Gastroesophageal sphincter (tissue), 4 donors: ENCODE results near the gene TMEM235. TPM values are rescaled to one million over a fixed set of nuclear protein-coding genes. Genes with fewer than 3 reads are reported as not detected.

Experiments used
- ATAC-seq: fragments of 150-250 bp; one replicate; pipeline ENCODE4 v1.9.1; 2016; ENCODE audit warnings: mild to moderate bottlenecking, moderate library complexity
- H3K27ac ChIP-seq, 4 donors: fragments of 200-600 bp; sonication (generic) in 3 of 4; 1 replicate in 3 of 4; 2 replicates in 1 of 4; pipeline ENCODE4 v1.5.1; 2016 to 2019
- H3K27me3 ChIP-seq: fragments of 200-600 bp; sonication (generic); one replicate; pipeline ENCODE4 v1.5.1; 2019
- H3K36me3 ChIP-seq, 2 donors: fragments of 200-600 bp; sonication (generic); one replicate each; pipeline ENCODE4 v1.5.1; 2019; ENCODE audit warnings: control low read depth in 1 of 2
- H3K4me1 ChIP-seq, 3 donors: fragments of 200-600 bp; sonication (generic); 1 replicate in 2 of 3; 2 replicates in 1 of 3; pipeline ENCODE4 v1.5.1; 2016 to 2019; ENCODE audit warnings: control low read depth in 2 of 3
- H3K4me3 ChIP-seq, 2 donors: fragments of 200-600 bp; sonication (generic); one replicate each; pipeline ENCODE4 v1.5.1; 2019; ENCODE audit warnings: mild to moderate bottlenecking in 1 of 2, moderate library complexity in 1 of 2
- H3K9me3 ChIP-seq, 3 donors: fragments of 200-600 bp; sonication (generic); one replicate each; pipeline ENCODE4 v1.5.1; 2017 to 2019; ENCODE audit warnings: control low read depth in 2 of 3
- EP300 ChIP-seq: sonication (generic); formaldehyde crosslinking; IDR thresholded peaks from one replicate; pipeline ENCODE4 v1.6.1; 2017; ENCODE audit warnings: antibody characterized with exemption, mild to moderate bottlenecking
- POLR2A ChIP-seq, 2 donors: fragments of 450-650 bp; IDR thresholded peaks; one replicate each; pipeline ENCODE4 v1.6.1; 2017; ENCODE audit warnings: antibody characterized with exemption in 2 of 2, mild to moderate bottlenecking in 2 of 2, moderate library complexity in 1 of 2
- POLR2AphosphoS5 ChIP-seq: sonication (generic); formaldehyde crosslinking; IDR thresholded peaks from one replicate; pipeline ENCODE4 v1.6.1; 2017; ENCODE audit warnings: antibody characterized with exemption
- WGBS, 2 donors: methylation state at CpG; one replicate each; pipeline ENCODE4 v1.1.5; 2018; ENCODE audit warnings: low coverage in 1 of 2; 5-methylcytosine and 5-hydroxymethylcytosine counted together
- total RNA-seq, 4 donors: library from RNA; depleted of rRNA; stranded (reverse); fragments of >200 nt; gene quantifications; one replicate each; pipeline ENCODE4 v1.1.0, GENCODE V29; 2016
- TF ChIP-seq, protein P1 (sequence below), 4 experiments: fragments of 200-600 bp in 2 of 4; fragments of 450-650 bp in 2 of 4; sonication (generic) in 1 of 4; IDR thresholded peaks; one replicate each; pipeline ENCODE4 v1.5.1; 2017 to 2019; ENCODE audit warnings: antibody characterized with exemption in 4 of 4, mild to moderate bottlenecking in 2 of 4, moderate library complexity in 2 of 4

Gene TMEM235
- total RNA-seq, 4 donors from 2014 or later = not detected

- H3K27me3 ChIP-seq = peaks cover 8% of the 10 kb centered on the region
- no peak for ATAC-seq
- no peak for TF ChIP-seq EP300
- TF ChIP-seq POLR2AphosphoS5 = no peak
- peak overlapping the region in 3 of 4 donors; percentile 10 to 67 (median 56) for H3K27ac ChIP-seq
- H3K4me1 ChIP-seq = peaks cover 0 to 38% (median 0%) of the 10 kb centered on the region in 3 donors
- H3K4me3 ChIP-seq = no peak overlapping the region
- 60 to 80% methylated on average over 1 to 5 of the region's 18 CpGs for WGBS, 2 donors
- H3K9me3 ChIP-seq = no peaks in the 10 kb centered on the region
- H3K36me3 ChIP-seq = no peaks in the 10 kb centered on the region
These were observed 25.5 kb downstream of the TMEM235 start for GRCh38 chr17:78256707-78257591.

- Histone ChIP-seq H3K4me1 (peaks cover 0 to 33% (median 0%) of the 10 kb centered on the region in 3 donors), H3K4me3 (no peak overlapping the region), H3K36me3 (no peaks in the 10 kb centered on the region), H3K9me3 (no peaks in the 10 kb centered on the region), H3K27ac (peak overlapping the region in 3 of 4 donors; percentile 56 to 69 (median 67)), H3K27me3 (peaks cover 8% of the 10 kb centered on the region)
- TF ChIP-seq POLR2A (IDR thresholded peaks at IDR 0.05) (no peak), EP300 (no peak), POLR2AphosphoS5 (no peak)
- TF ChIP-seq, protein P1, sequence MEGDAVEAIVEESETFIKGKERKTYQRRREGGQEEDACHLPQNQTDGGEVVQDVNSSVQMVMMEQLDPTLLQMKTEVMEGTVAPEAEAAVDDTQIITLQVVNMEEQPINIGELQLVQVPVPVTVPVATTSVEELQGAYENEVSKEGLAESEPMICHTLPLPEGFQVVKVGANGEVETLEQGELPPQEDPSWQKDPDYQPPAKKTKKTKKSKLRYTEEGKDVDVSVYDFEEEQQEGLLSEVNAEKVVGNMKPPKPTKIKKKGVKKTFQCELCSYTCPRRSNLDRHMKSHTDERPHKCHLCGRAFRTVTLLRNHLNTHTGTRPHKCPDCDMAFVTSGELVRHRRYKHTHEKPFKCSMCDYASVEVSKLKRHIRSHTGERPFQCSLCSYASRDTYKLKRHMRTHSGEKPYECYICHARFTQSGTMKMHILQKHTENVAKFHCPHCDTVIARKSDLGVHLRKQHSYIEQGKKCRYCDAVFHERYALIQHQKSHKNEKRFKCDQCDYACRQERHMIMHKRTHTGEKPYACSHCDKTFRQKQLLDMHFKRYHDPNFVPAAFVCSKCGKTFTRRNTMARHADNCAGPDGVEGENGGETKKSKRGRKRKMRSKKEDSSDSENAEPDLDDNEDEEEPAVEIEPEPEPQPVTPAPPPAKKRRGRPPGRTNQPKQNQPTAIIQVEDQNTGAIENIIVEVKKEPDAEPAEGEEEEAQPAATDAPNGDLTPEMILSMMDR (IDR thresholded peaks at IDR 0.05) = no peak
- ATAC-seq = no peak
- 57 to 77% methylated on average over 8 to 13 of the region's 16 CpGs for WGBS, 2 donors
These were observed 26.4 kb downstream of the TMEM235 start for GRCh38 chr17:78257810-78258322.

DNA sequence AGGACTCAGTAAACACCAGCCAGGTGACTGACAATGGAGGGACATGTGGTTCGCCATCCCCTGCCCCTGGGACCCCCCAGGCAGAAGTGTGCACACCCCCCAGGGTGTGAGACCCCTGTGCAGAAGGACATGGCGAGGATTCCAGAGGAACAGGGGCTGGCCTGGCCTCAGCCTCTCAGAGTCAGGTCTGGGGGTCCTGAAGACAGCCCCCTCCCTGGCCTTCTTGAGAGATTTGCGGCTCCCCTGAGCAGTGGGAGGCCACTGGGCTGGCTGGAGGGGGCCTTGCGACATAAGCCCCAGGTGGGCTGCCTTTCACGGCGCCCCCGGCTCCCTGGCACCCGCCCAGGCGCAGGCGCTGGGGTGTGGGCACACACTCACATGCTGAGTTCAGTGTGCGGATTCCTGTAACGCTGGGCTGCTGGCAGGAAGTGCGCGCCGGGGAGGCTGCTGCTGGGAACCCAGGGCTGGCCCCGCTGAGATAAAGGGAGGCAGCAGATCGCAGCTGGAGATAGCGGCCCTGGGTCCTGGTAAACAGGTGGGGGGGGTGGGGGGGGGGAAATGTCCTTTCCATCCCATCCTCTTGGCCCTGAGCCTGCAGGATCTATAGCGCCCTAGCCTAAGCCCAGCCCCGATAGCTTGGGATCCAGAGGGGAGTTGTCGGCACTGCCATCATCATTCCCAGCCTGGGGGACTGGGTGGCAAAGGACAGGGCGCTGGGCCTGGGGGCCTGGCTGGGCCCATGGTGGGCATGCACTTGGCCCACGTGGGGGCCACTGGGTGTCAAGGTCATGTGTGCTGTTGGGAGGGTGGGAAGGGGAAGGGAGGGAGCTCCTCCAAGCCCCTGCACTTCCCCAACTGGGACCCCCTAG, 27.1 kb downstream of the TMEM235 start:
- H3K27ac ChIP-seq = peak overlapping the region in 3 of 4 donors; percentile 56 to 69 (median 67)
- ATAC-seq = no peak
- peaks cover 8% of the 10 kb centered on the region for H3K27me3 ChIP-seq
- no peaks in the 10 kb centered on the region for H3K9me3 ChIP-seq
- no peak overlapping the region for H3K4me3 ChIP-seq
- no peak for TF ChIP-seq EP300
- no peak for TF ChIP-seq POLR2AphosphoS5
- no peak for TF ChIP-seq POLR2A (IDR thresholded peaks at IDR 0.05)
- TF ChIP-seq, protein P1 (IDR thresholded peaks at IDR 0.05) = no peak
- no peaks in the 10 kb centered on the region for H3K36me3 ChIP-seq
- peaks cover 0 to 29% (median 0%) of the 10 kb centered on the region in 3 donors for H3K4me1 ChIP-seq
- 40% methylated on average over 1 of the region's 23 CpGs; no CpG with 5 or more reads in 1 of the 2 donors for WGBS, 2 donors

DNA sequence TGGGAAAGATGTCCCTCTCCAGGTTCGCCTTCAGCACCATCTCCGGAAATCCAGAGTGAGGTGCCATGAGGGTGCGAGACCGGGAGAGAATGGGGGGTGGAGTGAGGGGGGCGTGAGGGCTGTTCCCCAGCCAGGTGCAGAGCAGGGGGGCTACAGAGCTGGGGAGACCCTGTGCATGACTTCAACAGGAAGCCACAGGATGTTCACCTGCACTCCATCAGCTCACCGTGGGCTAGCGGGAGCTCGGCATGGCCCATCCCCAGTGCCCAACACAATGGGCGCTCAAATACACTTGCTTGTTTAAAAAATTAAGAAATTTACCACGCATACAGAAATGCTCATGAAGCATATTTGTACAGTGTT, 27.7 kb downstream of the TMEM235 start:
- Histone ChIP-seq H3K4me1 (peaks cover 0 to 28% (median 0%) of the 10 kb centered on the region in 3 donors), H3K27me3 (peaks cover 8% of the 10 kb centered on the region), H3K36me3 (no peaks in the 10 kb centered on the region), H3K27ac (peak overlapping the region in 3 of 4 donors; percentile 31 to 67 (median 46)), H3K4me3 (no peak overlapping the region), H3K9me3 (no peaks in the 10 kb centered on the region)
- 100% methylated on average over 2 to 5 of the region's 10 CpGs for WGBS, 2 donors
- TF ChIP-seq POLR2A (IDR thresholded peaks at IDR 0.05) (no peak), EP300 (no peak), POLR2AphosphoS5 (no peak)
- TF ChIP-seq, protein P1 (IDR thresholded peaks at IDR 0.05) = no peak
- no peak for ATAC-seq

GRCh38 chr17:78263063-78263735, 31.8 kb downstream of the TMEM235 start:
- H3K36me3 ChIP-seq = no peaks in the 10 kb centered on the region
- no peak overlapping the region for H3K4me3 ChIP-seq
- H3K27me3 ChIP-seq = peaks cover 3% of the 10 kb centered on the region
- H3K4me1 ChIP-seq = peaks cover 0 to 16% (median 0%) of the 10 kb centered on the region in 3 donors
- no peaks in the 10 kb centered on the region for H3K9me3 ChIP-seq
- TF ChIP-seq, protein P1 (IDR thresholded peaks at IDR 0.05) = no peak
- TF ChIP-seq POLR2AphosphoS5 (peak; percentile 65), EP300 (no peak), POLR2A (IDR thresholded peaks at IDR 0.05) (no peak)
- peak overlapping the region in 3 of 4 donors; percentile 39 to 59 (median 47) for H3K27ac ChIP-seq
- no CpG with 5 or more reads among the region's 23 CpGs for WGBS, 2 donors
- ATAC-seq = peak; percentile 14
